ENCODE results near the gene RPS5. TPM values are rescaled to one million over a fixed set of nuclear protein-coding genes. Genes with fewer than 3 reads are reported as not detected.

RPS5 gene
- total RNA-seq, 1 experiment from 2014 or later = 1,487 TPM

GRCh38 chr19:58409010-58409790, 22.1 kb downstream of the RPS5 start:
- intact Hi-C loops (cut with micrococcal nuclease; ENCODE audit: unreplicated experiment) = no loop called here
- in situ Hi-C loops (cut with HindIII; ENCODE audit: low pct_unique_long_range_greater_than_20kb, low sequenced_read_pairs) = no loop called here
- Histone ChIP-seq H3K4me3 (ENCODE audit: low read depth in 2 of 2, low read length in 2 of 2) (peak overlapping the region; percentile 86 to 97), H3K27ac (ENCODE audit: low read length) (peak overlapping the region; percentile 91), H3K9me3 (ENCODE audit: control insufficient read depth, insufficient read depth, low read depth, low read length) (no peaks in the 10 kb centered on the region), H3K4me1 (ENCODE audit: control insufficient read depth, insufficient read depth, low read length) (peaks cover 15% of the 10 kb centered on the region), H3K36me3 (ENCODE audit: control insufficient read depth, insufficient read depth, low read length) (no peaks in the 10 kb centered on the region; the same call in 1 of the 2 replicates), H3K27me3 (ENCODE audit: control insufficient read depth, insufficient read depth, low read length) (no peaks in the 10 kb centered on the region)
- TF ChIP-seq POLR2AphosphoS5 (IDR thresholded peaks at IDR 0.05; ENCODE audit: low read depth, low read length) = no peak
- no peak for TF ChIP-seq SIN3A (IDR thresholded peaks at IDR 0.05; ENCODE audit: borderline replicate concordance, insufficient read depth, low read depth, low read length)
- no peak for TF ChIP-seq TCF7L2 (IDR thresholded peaks at IDR 0.05; ENCODE audit: low read depth, low read length)
- no peak for TF ChIP-seq REST (IDR thresholded peaks at IDR 0.05; ENCODE audit: insufficient read depth in 1 of 2, low read depth in 2 of 2, low read length in 1 of 2)
- no peak for TF ChIP-seq CTCF (IDR thresholded peaks at IDR 0.05)
- ATAC-seq (peak; percentile 67), DNase-seq (ENCODE audit: low read depth, low spot score) (no peak)
- POLR2A ChIA-PET = interaction anchor here (0.5 to 1.2 kb wide), 2 partner anchors 66 to 135 kb away, joined by 4 read pairs; partner anchors contain the start of gene ZNF446
- CTCF ChIA-PET = no interaction called here
- BruUV-seq (replicated peaks) = TSS peak; percentile 41

- TF ChIP-seq POLR2AphosphoS5 (IDR thresholded peaks at IDR 0.05; ENCODE audit: low read depth, low read length) (no peak), SIN3A (IDR thresholded peaks at IDR 0.05; ENCODE audit: borderline replicate concordance, insufficient read depth, low read depth, low read length) (no peak), CTCF (IDR thresholded peaks at IDR 0.05) (no peak), REST (IDR thresholded peaks at IDR 0.05; ENCODE audit: insufficient read depth in 1 of 2, low read depth in 2 of 2, low read length in 1 of 2) (no peak), TCF7L2 (IDR thresholded peaks at IDR 0.05; ENCODE audit: low read depth, low read length) (no peak)
- intact Hi-C loops (cut with micrococcal nuclease; ENCODE audit: unreplicated experiment) = no loop called here
- POLR2A ChIA-PET = interaction anchor here (0.5 kb wide), 1 partner anchor 46 kb away, joined by 6 read pairs; no protein-coding TSS in a partner anchor
- H3K4me1 ChIP-seq (ENCODE audit: control insufficient read depth, insufficient read depth, low read length) = no peaks in the 10 kb centered on the region
- CTCF ChIA-PET = no interaction called here
- H3K9me3 ChIP-seq (ENCODE audit: control insufficient read depth, insufficient read depth, low read depth, low read length) = peaks cover 4% of the 10 kb centered on the region; the same call in 1 of the 2 replicates
- peaks cover 8% of the 10 kb centered on the region; the same call in 1 of the 2 replicates for H3K36me3 ChIP-seq (ENCODE audit: control insufficient read depth, insufficient read depth, low read length)
- in situ Hi-C loops (cut with HindIII; ENCODE audit: low pct_unique_long_range_greater_than_20kb, low sequenced_read_pairs) = no loop called here
- no peak for DNase-seq (ENCODE audit: low read depth, low spot score)
- BruUV-seq (replicated peaks) = no TSS peak
- H3K27me3 ChIP-seq (ENCODE audit: control insufficient read depth, insufficient read depth, low read length) = no peaks in the 10 kb centered on the region
- no peak overlapping the region for H3K27ac ChIP-seq (ENCODE audit: low read length)
- no peak overlapping the region for H3K4me3 ChIP-seq (ENCODE audit: low read depth in 2 of 2, low read length in 2 of 2)
- ATAC-seq = no peak
These were observed 29.5 kb downstream of the RPS5 start for GRCh38 chr19:58416604-58417003.
